Frontal cortex (tissue), 4 donors: Measurements from ENCODE around the gene CEP43. TPM values are rescaled to one million over a fixed set of nuclear protein-coding genes. Genes with fewer than 3 reads are reported as not detected.

Experiments used
- DNase-seq, 2 donors: peaks; one replicate each; pipeline ENCODE4 v3.0.0; 2012; ENCODE audit warnings: low spot score in 2 of 2
- FAIRE-seq: peaks from 2 replicates; lab custom pipeline; 2012; peaks lifted over from hg19 to GRCh38; lab: Jason Lieb, UNC
- total RNA-seq: library from RNA; depleted of rRNA; stranded (reverse); fragments of >200 nt; gene quantifications from one replicate; pipeline ENCODE4 v1.2.3, GENCODE V29; 2014
- donor health status: control.
- donor health status: control.
- donor health status: control.

CEP43 gene
- total RNA-seq, 1 donor from 2014 or later, result 75.8 TPM

DNA sequence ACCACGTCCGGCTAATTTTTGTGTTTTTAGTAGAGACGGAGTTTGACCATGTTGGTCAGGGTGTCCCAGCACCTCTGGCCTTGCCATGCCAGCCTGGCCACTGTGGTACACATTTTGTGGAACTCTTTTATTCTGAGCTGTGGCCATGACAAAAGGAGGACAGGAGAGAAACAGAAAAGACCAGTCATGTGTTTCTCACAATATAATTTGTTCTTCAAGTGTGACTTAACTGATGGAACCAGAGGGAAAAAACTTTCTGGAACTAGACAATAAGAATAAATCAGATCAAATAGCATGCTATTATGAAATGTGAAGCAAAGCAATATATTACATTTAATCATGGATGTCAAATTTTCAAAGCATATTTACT lies 38.6 kb upstream of the CEP43 start:
- FAIRE-seq (no peak), DNase-seq (no peak)

DNA sequence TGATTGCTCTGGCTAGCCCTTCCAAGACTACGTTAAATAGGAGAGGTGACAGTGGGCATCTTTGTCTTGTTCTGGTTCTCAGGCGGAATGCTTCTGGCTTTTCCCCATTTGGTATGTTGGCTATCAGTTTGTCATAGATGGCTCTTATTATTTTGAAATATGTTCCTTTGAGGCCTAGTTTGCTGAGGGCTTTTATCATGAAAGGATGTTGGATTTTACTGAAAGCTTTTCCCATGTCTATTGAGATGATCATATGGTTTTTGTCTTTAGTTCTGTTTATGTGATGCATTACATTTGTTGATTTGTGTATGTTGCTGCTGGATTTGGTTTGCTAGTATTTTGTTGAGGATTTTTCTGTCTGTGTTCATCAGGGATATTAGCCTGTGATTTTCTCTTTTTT lies 32.9 kb upstream of the CEP43 start:
- no peak for DNase-seq
- no peak for FAIRE-seq

DNA sequence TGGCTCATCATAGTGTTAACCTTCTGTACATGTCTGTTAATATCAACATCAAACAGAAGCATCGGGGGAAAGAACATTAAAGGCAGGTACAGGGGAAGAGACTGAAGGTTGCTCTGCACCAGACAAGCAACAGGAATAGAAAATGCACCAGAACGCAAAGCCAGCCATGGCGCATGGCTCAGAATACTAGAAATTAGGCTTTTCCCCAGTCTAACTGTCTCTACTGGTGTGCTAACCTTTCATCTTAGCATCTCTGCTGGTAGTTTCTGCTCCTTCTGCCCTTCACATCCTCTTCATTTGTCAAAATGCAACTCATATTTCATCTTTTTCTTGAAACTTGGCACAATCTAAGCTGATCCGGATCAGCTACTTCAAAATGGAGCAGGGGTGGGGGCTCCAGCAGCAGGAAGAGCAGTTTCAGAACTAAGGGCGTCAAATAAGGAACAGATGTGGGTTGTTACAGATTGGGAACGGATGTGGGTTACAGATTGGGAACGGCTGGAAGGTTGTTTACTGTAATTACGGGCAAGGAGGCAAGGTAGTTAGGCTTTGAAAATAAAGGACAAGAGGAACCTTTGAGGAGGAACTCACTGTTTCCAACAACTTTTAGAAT lies 29.7 kb upstream of the CEP43 start:
- FAIRE-seq, result no peak
- DNase-seq, result no peak

DNA sequence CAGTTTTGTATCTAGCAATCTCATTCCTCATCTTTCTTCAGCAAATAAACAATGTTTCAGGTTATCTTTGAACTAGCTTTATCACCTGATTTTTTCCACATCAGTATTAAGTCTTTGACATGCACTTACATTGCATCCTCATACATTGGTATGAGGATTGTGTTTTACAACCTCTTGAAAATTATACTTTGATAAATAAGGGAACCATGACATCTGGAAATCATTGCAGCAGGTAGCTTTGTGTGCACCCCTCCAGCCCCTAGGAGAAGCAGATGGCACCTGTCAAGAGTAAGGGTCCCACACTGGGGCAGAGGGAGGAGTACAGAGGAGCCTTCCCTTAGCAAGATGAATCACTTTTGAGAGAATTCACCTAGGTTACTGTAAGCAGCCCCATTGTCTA lies 29.1 kb upstream of the CEP43 start:
- DNase-seq, result no peak
- FAIRE-seq, result no peak

DNA sequence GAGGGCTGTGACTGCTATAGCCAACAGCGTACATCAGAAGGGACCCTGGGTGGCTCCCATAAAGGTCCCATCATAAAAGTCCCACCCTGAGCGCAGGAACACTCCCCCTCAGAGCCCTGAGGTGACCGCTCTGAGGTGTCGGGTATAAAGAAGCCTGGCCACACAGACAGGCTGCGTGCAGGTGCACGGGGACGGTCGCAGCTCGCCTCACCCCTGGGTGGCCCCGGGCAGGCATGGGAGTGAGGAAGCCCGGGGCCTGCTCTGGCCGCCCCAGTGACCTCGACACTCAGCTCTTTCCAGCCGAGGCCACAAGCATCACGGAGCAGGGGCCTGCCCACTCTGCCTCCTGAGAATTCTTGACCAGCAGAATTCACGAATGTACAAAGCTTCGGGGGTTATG lies 28.4 kb upstream of the CEP43 start:
- no peak for FAIRE-seq

DNA sequence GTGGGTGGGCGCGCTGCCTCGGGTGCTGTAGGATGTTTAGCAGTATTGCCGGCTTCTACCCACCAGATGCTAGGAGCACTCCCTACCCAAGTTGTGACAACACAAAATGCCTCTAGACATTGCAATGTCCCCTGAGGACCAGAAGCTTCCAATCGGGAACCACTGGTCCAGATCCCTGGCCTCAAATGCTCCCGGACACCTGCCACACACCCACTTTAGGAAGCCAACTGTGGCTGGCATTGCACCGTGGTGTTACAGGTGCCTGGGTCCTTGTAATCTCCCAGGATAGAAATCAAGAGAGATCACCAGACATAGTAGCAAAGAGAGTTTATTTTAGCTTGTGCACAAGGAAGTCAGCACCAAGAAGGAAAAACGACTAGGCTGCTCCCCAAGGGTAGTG lies 27.9 kb upstream of the CEP43 start:
- FAIRE-seq (no peak), DNase-seq (no peak)

More for the DNA sequence above, 28.4 kb upstream of the CEP43 start:
- no peak for DNase-seq

DNA sequence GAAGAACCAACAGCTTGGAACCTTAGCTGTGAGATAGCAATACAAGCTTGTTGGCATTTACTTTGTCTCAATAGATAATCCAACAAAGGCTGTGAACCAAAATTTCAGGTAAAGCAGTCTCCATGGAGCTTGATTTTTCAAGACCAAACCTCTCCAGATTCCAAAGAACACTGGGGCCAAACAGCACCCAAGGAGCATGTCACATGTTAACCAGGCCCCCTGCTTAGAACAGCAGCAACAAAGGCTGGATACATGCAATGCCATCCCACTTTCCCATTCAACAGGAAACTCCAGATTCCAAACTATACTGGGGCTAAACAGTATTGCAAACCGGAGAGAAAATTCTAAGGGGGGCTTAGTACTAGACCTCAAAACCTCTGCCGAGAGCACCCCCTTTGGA lies 27.1 kb upstream of the CEP43 start:
- DNase-seq, result no peak
- FAIRE-seq, result no peak

DNA sequence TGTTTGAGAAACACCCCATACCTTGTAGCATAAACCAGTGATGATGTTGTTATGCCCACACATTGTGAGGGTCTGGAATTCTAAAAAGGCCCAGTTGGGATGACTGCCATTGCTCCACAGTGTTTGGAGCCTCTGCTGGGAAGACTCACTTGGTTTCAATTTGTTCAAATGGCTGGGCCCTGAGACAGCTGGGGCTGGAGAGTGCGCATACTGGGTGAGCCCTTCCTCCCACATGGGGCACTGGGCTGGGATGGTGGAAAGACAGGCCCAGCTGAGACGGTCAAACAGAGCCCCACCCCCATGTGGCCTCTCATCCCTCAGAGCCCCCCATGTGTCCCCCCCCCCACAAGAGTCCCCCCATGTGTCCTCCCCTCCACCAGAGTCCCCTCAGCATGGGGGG lies 22.6 kb upstream of the CEP43 start:
- no peak for FAIRE-seq
- no peak for DNase-seq

DNA sequence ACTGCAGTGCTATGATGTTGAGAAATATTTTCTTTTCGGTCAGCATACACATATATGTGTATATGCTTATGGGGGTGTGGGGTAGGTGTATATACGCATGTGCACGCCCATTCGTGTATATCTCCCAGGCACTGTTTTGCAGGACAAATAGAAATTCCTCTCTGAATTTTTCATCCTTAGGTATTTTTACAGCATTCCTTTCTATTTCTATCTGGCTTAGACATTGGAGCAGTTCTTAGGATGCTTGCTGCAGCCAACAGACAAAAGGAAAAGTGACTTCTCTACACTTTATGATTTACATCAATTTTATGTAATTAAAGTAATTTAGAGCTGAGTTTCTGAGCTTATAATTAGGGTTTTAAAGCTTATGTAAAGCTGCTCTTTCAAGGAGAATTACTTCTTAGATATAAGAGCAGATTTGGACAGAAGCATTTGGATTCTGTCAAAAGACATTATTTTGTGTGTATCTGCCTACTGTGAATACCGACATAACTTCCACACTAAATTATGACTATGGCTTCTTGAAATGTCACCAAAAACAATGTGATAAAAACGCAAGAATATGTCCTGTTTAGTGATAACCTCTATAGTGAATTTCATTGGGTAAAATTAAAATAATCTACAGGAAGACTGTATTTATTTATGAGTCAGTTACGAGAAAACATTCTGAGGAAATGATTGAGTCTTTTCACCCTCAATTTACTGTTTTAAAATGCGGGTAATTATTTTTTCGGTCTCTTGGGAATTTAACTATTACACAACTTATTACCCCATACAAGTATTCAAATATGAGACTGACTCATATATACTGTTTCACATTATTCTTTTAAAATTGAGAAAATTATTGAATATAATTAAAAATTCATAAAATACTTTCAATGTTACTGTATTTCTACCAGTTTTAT lies 21.3 kb upstream of the CEP43 start:
- FAIRE-seq (no peak), DNase-seq (no peak)

DNA sequence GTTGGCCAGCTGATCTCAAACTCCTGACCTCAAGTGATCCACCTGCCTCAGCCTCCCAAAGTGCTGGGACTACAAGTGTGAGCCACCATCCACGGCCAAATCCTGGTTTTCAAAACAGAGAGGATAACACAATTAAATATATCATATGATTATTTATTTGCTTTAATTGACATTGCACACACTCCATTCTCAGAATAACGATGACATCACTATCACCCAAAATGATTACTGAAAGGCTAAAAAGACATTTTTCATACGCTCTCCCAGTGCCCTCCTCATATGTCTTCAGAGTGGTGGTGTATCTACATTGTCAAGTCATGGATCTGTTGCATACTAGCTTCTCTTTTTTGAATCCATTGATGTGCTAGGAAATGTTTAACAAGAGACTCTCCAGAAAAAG lies 18.5 kb upstream of the CEP43 start:
- DNase-seq (no peak), FAIRE-seq (no peak)

DNA sequence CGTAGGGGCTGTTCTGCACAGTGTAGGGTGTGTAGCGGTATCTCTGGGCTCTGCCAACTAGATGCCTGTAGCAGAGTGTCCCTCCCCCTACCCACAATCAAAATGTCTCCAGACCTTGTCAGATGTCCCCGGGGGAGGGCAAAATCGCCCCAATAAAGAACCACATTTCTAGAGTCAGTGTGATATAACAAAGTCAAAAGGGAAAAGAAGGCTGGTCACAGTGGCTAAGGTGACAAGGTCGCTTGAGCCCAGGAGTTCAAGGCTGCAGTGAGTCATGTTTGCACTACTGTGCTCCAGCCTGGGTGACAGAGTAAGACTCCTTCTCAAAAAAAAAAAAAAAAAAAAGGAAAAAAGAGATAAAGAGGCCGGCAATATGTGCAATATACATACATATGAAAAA lies 11.7 kb upstream of the CEP43 start:
- FAIRE-seq (no peak), DNase-seq (no peak)

DNA sequence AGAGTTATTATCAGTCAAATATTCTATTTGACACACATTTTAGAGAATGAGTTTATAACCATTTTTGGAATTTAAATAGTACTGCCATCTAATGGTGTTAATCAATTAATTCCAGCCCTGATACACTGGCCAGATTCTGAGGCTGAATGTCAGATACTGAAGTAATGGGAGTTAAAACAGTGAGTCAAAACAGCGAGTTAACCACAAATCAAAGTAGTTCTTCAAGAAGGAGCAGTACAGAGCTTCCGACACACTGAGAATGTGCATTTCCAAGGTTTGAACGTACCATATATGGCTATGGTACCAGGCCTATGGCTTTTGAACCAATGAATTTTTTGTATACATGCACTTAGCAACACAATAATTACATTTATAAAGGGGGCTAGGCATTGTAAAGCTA lies 11.3 kb upstream of the CEP43 start:
- FAIRE-seq, result no peak
- DNase-seq, result no peak

DNA sequence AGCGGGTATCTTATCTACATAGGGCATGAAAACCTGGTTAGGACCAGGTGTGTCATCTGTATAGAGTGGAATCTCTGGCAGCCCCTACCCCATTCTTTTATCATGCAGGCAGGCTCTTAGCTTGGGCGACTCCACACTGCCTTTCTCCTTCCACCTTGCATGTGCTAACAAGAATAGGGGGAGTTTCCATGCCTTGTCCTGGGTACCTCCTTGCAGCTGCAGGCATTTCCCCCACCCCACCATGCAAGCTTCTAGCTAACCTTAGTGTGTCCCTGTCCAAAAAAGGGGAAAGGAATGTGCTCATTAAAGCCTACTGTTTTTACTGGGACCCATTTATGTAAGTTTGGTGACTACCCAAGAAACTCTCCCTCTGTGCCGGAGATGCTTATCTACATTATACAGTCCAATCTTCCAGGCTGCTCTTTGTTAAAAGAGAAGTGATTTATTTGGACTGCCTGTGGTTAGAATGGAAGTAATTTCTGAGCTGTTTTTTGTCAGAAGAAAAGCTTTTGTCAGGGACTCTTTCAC lies 10.5 kb upstream of the CEP43 start:
- DNase-seq, result no peak
- FAIRE-seq, result no peak

DNA sequence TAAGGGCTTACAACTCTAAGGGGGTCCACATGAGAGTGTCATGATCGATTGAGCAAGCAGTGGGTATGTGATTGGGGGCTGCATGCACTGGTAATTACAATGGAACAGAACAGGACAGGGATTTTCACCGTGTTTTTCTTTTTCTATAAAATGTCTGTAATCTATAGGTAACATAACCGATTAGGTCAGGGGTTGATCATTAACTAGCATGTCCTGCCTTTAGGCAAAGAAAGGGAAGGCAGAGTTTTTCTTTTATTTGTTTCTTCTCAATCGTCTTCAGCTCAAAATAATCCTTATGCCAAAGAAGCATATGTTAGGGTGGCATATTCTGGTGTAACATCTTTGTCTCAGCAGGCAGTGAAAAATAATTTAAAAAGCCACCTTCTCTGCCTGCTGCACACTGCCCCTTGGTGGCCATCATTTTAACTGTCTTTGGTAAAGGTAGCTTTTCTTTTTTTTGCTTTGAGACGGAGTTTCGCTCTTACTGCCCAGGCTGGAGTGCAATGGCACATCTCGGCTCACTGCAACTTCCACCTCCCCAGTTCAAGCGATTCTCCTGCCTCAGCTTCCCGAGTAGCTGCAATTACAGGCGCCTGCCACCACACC lies 9.7 kb upstream of the CEP43 start:
- DNase-seq, result peak in 1 of 2 donors; percentile 34
- no peak for FAIRE-seq

DNA sequence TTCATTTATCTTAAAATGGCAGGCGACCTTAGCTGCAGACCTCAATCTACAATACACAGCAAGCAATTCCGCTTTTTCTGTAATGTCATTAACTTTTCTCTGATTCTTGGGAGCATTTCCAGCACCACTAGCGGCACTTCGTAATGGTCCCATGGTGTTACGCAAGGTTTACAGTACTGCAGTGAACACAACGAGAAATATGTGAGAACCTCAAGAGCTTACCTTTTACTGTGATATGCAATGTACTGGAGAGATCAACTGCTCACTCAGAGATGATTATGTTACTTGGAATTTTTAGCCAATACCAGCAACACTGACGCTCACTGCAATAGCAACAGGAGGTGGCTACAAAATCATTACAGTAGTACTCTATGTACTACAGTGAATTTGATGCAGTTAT lies 2.8 kb upstream of the CEP43 start:
- no peak for FAIRE-seq
- DNase-seq, result no peak

DNA sequence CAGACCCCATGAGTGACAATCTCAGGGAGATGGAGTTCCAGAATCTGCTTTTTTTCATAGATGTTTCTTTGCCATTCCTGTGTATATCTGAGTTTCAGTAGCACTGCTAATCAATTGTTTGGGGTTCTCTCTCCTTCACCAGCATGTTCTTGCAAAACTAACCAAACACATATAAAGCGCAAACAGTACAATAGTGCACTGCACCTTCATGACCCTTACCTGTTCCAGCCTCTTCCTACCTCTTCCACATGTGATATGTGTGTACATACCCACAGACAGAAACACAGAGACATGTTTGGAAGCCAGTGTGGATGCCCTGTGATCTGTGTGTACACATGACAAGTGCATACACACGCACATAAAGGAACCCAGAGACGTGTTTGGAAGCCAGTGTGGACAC lies 1.8 kb upstream of the CEP43 start:
- no peak for FAIRE-seq
- no peak for DNase-seq

DNA sequence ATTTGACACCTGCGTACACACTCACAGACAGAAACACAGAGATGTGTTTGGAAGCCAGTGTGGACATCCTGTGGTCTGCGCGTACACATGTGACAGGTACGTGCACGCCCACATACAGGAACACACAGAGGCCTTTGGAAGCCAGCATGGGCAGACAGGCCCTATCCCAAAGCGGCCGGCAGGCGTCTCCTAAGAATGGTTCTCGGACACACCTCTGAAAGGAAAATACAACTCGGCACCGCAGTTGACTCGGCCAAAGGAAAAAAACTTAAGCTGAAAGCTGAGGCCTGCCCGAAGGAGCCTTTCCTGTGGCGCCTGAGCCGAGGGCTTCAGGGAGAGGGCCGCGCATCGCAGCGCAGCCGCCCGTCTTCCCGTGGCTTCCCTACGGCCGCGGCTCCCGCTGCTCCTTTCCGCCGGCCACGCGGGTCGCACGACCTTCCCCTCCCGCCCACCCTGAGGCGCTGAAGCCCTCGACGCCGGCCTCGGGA lies 1.4 kb upstream of the CEP43 start:
- FAIRE-seq, result no peak
- no peak for DNase-seq

DNA sequence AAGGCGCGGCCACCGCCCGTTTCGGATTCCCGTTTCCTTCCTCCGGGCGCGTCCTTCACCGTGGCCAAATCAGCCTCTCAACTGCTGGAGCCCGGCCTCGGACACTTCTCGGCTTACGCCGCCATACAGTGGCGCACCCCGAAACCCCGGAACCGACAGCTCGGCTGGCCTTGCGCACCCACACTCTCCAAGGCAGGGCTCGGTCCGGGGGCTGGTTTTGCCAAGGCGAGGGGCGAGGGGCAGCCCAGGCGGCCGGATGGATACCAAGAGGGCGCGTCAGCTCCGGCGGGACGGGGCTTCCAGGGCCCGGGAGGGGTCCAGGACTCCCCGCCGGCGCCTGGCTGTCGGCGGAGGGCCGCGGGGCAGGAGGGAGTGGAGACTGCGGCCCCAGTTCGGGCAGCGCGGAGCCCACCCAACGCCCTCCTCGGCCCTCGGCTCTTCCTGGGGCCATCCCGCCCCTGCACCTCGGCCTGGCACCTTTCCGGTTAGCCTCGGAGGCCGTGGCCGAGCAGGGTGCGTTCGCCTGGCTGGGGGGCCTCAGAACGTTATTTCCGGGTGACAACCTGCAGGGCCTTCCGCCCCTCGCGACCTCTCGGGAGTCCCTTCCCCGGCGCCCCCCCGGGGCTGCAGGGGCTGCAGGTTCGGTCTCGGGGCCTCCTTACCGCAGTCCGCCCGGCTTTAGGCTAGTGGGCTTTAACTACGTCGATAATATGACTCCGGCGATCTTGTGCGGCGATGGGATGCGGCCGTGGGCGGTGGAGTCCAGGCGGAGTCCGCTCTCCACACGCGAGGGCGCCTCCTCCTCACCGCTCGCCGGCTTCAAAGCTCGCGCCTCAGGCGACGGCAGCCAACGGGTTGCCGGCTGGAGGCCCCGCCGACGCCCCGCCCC lies 697 bp upstream of the CEP43 start:
- DNase-seq (peak in 1 of 2 donors; percentile 17), FAIRE-seq (no peak)

DNA sequence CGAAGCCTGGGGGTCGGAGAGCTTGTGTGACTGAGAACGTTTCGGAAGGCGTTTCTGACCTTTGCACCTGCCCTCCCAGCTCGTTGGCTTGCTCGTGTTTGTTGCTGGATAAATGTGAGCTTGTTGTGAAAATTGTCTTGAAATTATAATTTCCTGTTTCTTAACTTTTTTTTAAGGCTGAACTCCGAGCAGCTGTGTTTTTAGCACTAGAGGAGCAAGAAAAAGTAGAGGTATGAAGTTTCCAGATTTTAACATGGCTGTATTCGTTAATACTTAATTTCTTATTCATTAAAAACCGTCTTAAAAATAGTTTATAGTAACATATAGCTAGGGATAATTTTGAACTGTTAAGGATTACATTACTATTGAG lies 672 bp downstream of the CEP43 start:
- DNase-seq (no peak), FAIRE-seq (no peak)

DNA sequence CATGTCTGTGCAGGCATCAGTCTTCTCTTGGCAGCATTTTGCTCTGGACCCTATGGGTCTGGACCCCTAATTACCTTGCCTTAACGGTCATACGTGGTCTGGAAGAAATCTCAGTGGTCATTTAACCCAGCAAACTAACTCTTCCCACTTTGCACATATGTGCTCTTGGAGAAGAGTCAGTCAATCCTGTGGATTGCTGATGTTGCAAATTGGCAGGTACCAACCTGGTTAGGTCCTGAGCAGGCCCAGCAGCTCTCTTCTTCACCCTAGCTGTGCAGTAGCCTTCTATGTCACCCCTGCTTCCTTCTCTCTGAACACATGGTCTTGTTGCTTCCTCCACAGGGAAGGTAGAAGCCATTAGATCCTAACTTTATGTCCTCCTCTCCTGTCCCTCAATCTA lies 1.6 kb downstream of the CEP43 start:
- DNase-seq (no peak), FAIRE-seq (no peak)
